ENCODE results near the gene AOX1. TPM values are rescaled to one million over a fixed set of nuclear protein-coding genes. Genes with fewer than 3 reads are reported as not detected.
A peak's percentile ranks its signal among the peaks of the same experiment; 100 is the strongest.
"Not testable (repeated sequence)": the region's sequence is repeated elsewhere in the genome, so short reads cannot be mapped to it uniquely, and the experiment has no call there.

Gene AOX1
- 1 to 10 TPM; 2.1 to 2.8 (median 2.3) TPM for polyA plus RNA-seq (ENCODE audit: insufficient read length in 3 of 3)
- long read RNA-seq, donor 1, full-length matches to known transcripts: 1 of 1 reads
- long read RNA-seq, donor 1, partial matches to known transcripts: 0 of 1 reads
- long read RNA-seq, donor 1, other reads (novel, unspliced or antisense): 0 of 1 reads
- long read RNA-seq, donor 2: 0 reads
- long read RNA-seq, donor 3: 0 reads
- long read RNA-seq, donor 4: 0 reads
- long read RNA-seq, donor 5: 0 reads
- long read RNA-seq, donor 6: 0 reads
- long read RNA-seq, donor 7: 0 reads
- long read RNA-seq, donor 8, full-length matches to known transcripts: 1 of 1 reads
- long read RNA-seq, donor 8, partial matches to known transcripts: 0 of 1 reads
- long read RNA-seq, donor 8, other reads (novel, unspliced or antisense): 0 of 1 reads
- long read RNA-seq, donor 9: 0 reads
- long read RNA-seq, donor 10: 0 reads
- long read RNA-seq, donor 11: 0 reads
- long read RNA-seq, donor 12: 0 reads
- long read RNA-seq, donor 13, full-length matches to known transcripts: 1 of 1 reads
- long read RNA-seq, donor 13, partial matches to known transcripts: 0 of 1 reads
- long read RNA-seq, donor 13, other reads (novel, unspliced or antisense): 0 of 1 reads
- long read RNA-seq, donor 14: 0 reads
- long read RNA-seq, donor 15: 0 reads
- long read RNA-seq, donor 16: 0 reads

DNA sequence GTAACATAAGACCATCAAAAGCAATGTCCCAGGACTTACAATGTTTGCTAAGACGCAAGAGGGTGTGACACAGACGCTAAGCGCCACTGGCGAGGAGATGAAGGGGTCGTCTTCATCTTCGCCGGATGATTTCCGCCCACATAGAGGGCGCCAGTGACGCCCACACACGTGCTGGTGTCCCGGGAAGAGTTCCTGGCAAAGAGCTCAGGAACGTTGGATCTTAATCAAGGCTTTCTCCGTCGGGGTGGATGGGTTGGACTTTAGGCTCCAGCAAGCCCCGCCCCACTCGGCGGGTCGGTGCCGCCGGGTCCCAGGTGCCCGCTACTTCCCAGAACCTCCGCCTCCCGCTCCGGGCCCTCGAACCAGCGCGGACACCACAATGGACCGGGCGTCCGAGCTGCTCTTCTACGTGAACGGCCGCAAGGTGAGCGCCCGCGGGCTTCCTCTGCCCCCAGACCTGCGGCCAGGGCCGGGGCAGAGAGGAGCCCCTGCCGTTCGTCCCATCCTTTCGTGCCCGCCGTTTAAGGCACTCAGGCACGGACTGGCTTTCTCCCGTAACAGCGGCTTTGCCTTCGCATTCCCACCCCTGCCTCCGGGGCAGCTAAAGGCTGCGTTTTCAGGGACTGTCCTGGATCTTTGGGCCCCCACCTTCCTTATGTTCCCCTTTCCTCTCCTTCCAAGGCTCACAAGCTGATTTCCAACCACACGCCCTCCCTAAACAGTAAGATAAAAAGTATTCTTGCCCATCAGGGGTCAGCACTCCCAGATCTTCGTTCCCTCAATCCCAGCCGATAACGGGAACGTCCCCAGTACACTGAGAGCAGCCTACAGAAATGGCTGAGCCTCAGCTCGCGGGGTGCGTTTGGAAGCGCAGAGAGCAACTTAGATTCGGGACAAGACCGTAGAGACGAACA, at the start of gene AOX1:
TSS of gene AOX1 (plus strand) at position 285 of the 914 bp plus-strand sequence. CDS start at position 380, 95 bp downstream.
- peak; percentile 51 for DNase-seq

DNA sequence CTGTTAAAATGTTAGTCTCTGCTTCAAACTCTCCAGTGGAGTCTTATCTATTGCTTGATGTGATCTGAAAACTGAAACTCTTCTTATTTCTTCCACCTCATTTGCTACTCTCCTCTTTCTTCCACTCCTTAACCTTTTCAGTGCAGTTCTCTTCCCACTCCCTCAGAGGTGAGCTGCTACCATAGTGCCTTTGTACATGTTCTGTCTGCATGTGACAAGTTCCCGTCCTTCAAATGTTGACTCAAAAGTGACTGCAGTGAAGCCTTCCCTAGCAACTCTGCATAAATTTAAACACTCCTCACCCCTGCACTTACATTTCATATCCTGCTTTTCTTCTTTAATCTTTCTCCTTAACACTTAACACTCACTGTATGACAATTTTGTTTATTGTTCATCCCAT, 47.7 kb upstream of the AOX1 start:
- DNase-seq: no peak

DNA sequence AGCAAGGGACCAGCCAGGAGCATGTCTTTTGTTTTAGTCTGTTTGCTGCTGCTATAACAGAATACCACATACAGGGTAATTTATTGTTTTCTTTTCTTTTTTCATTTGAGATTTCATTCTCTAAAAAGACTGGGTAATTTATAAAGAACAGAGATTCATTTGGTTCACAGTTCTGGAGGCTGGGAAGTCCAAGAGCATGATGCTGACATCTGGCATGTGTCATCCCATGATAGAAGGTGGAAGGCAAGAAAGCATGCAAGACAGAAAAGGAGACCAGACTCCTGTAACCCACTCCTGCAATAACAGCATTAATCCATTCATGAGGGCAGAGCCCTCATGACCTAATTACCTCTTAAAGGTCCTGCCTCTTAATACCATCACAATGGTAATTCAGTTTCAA, 45.0 kb upstream of the AOX1 start:
- DNase-seq: no peak

DNA sequence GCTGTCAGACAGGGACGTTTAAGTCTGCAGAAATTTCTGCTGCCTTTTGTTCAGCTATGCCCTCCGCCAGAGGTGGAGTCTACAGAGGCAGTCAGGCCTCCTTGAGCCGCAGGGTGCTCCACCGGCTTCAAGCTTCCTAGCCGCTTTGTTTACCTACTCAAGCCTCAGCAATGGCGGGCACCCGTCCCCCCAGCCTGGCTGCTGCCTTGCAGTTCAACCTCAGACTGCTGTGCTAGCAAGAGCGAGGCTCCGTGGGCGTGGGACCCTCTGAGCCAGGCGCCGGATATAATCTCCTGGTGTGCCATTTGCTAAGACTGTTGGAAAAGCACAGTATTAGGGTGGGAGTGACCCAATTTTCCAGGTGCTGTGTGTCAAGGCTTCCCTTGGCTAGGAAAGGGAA, 19.2 kb upstream of the AOX1 start:
- not testable (repeated sequence) for DNase-seq

DNA sequence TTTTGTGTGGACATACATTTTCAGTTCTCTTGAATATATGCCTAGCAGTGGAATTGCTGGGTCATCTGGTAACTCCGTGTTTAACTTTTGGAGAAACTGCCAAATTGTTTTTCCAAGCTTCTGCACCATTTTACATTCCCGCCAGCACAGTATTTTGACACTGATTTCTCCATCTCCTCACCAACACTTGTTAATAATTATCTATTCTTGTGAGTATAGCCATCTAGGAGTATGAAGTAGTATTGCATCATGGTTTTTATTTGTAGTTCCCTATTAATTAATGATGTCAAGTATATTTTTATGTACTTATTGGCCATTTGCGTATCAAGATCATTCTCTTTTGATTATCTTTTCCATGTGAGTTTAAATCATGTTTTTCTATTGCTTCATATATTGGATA, 17.9 kb upstream of the AOX1 start:
- no peak for DNase-seq

DNA sequence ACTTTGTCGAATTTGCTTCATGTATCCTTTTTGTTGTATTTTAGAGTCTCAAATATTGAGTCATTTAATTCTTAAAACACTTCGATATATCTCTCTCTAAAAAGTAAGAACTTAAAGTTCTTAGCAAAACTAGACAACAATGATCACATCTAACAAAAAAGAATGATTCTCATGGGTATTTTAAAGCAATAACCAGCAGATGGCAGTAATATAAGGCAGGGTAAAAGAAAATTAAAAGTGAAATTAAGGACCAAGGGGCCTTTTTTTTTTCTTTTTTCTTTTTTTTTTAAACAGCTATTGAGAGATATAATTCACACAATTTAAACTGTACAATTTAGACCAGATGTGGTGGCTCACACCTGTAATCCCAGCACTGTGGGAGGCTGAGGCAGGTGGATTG, 9.9 kb upstream of the AOX1 start:
- no peak for DNase-seq

DNA sequence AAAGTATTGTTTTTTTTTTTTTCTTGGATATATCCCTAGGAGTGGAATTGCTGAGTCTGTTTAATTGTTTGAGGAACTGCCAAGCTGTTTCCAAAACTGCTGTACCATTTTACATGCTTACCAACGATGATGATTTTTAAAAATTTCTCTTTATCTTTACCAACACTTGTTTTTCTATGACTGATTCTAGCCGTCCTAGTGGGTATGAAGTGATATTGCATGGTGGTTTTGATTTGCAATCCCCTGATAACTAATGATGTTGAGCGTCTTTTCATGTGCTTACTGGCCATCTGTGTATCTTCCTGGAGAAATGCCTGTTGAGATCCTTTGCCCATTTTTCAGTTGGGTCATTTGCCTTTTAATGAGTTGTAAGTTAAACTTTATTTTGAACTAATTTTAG, 8.8 kb upstream of the AOX1 start:
- no peak for DNase-seq

DNA sequence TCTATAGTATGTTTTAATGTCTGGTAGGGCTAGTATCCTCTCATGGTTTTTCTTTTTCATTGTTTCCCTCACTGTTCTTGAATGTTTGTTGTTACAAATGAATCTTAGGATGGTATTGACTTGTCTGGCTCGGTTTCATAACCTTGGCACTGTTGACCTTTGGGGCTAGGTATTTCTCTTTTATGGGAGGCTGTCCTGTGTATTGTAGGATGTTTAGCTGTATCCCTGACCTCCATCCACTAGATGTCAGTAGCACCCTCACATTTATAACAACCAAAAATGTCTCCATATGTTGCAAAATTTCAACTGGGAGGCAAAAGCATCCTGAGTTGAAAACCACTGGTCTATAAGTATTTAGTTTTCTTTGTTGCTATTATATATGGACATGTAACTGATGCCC, 7.0 kb upstream of the AOX1 start:
- no peak for DNase-seq

DNA sequence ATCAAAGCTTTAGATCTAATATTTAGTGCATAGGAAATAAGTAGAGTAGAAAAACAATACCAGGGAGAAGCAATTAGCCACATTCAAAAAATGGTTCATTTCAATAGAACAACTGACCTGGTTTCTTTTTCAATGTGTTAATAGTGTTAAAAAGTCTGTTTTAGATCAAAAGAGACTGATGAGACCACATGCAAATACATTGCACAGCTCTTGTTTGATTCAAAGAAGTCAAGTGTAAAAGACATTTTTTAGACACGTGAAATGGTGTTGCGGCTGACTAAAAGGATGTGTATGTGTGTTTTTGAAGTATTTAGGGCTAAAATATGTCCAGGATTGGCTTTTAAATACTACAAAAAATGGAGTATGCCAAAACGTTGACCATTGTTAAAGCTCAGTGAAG, 1.2 kb upstream of the AOX1 start:
- no peak for DNase-seq

DNA sequence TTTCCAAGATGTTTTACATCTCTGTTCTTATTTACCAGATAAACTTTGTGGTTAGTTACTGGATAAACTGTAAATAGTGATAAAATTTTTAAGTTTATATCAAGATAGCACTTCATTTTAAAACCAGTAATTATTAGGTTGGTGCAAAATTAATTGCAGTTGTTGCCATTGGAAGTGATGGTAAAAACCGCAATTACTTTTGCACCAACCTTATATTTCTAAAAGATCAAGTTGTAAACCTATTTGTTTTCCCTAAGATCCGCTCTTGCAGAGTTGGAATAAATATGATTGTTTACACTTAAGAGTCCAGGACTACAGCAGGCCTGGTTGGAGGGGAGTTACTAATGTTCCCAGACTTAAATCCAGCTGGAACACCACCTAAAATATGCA, 479 bp upstream of the AOX1 start:
- DNase-seq: no peak

DNA sequence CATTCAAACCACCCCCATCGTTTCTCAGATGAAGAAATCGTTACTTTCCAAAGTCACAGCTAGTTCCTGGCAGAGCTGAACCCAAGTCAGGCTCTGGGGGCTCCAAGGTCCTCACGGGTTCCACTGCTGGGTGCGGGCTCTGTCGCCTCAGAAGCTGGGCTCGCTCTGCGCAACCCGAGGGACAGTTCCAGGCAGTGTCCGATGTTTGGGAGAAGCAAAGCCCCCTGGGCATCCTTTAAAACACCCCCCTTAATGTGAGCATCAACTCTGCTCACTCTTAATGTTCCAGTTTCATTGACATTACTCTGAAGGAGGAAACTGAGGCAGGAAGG, 796 bp downstream of the AOX1 start:
- DNase-seq: no peak

DNA sequence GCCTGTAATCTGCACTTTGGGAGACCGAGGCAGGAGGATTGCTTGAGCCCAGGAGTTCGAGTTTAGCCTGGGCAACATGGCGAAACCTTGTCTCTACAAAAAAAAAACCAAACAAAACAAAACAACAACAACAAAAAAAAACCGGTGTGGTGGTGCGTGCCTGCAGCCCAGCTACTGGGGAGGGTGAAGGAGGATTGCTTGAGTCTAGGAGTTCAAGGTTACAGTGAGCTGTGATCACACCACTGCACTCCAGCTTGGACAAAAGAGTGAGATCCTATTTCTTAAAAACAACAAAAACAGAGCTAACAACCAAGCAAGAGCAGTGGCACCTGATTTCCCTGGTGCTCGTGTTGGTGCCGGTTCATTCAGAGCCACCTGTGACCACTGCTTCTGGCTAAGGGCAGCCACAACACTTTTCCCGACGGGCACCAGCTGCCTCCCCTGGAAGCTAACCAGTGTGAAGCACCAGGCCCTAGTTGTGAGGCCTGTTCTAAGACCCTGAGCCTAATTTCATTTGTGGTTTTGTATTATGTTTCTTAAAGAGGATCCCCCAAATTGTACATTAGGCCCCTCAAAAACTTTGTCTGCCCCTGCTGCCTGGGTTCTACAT, 1.3 kb downstream of the AOX1 start:
- DNase-seq: no peak

DNA sequence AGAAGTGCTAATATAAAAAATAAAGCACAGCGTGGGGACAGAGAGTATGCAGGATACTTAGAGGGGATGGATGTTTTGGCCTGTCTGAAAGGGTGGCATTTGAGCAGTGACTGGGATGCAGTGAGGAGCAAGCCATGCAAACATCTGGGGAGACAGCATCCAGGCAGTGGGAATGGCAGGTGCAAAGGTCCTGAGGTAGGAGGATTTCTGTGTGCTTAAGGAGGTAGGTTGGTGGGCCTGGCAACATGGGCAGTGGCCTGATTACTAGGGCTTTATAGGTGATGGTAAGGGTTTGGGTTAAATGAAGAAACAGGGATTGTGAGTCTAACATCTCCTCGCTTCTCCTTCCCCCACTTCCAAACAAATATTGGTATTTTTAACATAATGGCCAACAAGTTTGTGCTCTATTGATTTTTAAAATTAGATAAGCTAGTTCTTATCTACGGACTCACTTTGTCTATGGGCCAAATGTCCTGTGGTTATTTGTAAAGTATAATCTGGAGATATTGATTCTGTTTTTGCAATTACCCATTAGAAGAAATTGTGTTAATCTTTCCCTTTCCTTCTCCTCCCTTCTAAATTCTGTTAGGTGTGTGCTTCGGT, 2.4 kb downstream of the AOX1 start:
- DNase-seq: no peak

DNA sequence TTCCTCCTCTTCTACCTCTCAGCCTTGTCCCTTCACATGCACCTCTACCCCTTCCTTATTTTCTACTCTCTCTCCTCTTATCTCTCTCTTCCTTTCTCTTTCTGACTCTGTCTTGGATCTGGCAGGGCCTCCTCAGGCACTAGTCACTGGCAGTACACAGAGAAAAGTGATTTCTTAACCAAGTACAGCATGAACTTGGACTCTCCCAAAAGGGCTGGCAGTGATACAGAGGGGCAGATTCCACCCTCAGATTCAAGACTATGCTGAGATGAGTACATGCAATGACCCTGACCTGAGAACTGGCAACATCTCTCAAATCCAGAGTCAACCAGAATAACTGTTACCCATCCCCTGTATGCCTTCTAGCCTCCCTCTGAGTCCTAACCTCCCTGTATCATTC, 4.3 kb downstream of the AOX1 start:
- DNase-seq: no peak

DNA sequence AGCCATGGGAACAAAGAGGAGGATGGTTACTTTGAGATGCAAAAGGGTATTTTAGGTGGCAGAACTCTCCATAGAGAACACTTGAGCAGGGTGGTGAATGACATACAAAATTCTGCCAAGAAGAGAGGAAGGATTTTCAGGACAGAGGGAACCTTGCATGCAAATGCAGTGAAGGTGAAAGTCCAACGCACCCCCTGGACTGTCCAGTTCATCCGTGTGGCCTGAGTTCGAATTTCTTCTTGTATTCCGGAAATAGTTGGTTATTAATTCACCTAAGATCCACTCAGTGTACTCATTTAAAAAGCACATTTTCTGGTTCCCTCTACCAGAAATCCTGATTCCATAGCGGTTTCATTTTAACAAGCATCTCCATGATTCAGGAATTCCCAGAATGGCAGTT, 5.5 kb downstream of the AOX1 start:
- no peak for DNase-seq

DNA sequence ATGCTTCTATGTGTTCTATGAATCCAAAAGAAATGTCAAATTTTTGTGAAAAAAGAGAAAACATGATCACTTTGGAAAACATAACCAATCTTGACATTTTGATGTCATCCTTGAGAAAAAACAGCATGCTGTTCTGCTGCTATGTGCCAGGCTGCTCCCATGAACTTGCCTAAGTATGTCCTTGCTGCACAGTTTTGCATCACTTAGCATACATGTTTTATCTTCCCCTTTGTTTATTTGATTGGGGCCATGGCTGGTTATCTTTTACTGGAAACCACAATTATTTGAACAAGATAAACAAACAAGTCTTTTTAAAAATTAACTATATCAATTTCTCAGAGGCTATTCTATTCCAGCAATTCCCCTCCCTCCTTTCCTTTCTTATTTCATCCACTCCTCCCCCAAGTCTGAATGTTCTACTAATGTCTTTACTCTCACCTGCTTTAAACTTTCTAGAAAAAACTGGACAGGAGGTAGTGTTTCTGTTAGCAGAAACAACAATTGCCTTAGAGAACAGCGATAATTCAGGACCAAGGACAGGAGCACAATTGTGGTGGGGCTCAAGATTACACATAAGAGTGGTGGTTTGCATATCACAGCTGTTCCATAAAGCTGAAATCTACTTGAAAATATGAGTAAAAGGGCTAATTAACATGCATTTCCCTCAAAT, 6.7 kb downstream of the AOX1 start:
- peak; percentile 46 for DNase-seq

DNA sequence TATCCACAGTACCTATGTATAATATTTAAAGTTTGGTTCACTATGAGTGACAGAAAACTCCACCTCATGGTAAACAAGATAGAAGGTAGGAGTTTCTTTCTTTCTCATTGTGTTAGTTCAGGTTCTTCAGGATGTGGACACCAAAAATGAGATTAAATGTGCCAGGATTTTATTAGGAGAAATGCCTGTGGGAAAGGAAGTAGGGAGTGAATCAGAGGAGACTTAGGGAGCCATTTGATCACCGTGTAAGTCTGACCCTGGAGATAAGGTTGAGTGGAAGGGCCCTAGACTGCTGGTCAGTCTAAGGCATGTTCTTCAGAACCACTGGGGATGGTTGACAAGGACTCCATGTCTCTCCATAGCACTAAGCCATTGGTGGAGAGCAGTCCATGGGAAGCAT, 8.1 kb downstream of the AOX1 start:
- DNase-seq: no peak

DNA sequence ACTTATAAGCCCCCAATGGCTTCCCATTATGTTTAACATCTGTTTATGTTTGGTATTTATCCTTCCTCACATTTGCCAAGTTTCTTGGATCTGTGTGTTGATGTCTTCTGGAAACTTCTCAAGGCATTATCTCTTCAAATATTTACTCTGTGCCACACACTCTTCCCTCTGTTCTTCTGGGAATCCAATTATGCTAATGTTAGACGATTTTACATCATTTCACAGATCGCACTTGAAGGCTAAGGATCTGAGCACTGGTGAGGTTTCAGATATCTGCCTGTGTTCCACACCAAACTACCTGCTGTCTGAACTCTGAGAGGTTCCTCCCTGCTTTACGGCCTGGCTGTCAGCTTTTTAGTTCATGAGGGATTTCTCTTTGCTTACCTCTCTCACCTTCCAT, 10.1 kb downstream of the AOX1 start:
- DNase-seq: no peak

DNA sequence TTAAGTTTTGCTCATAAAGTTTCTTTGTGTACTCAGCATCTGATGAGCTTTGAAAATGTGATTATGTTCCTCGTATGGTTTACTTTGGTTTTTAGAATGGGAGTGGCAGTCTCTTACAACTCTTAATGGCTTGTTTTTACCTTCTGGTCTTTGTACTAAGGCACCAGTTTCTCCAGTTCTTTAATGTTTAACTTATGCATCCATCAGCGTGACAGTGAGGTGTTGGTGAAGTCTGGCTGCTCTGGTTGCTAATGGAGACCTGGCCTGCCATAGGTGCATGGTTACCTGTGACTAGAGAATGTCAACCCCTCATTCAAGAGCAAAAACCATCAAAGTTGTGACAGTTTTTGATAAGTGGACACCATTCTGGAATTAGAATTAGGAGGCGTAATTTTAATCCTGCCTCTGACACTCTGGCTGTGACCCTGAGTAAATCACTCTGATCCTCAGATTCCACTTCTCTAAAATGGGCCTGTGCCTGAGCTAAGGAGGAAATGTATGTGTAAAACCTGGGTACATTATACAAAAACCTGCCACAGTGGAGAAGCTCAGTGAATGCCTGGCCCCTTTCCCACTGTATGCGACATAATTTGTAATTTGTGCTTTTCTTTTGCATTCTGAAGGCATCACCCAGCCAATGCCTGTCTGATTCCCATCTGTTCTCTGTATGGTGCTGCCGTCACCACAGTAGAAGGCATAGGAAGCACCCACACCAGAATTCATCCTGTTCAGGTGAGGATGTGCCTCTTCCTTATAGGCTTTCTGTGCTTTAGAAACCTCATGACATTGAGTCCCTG, 11.2 kb downstream of the AOX1 start:
- peak; percentile 10 for DNase-seq

DNA sequence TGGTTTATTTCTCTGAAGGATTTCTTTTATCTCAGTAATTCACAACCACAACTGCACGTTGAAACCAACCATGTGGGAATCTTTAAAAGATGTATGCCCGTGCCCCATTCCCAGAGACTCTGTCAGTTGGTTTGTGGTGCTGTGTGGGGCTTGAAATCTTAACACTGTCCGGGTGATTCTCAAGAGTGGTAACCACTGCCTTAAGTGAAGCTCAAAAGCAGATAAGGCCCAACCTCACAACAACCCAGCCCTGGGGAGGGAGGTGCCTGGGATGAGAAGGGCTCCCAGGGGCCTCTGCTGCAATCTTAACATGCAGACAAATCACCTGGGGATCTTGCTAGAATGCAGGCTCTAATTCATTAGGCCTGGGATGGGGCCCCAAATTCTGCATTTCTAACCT, 13.4 kb downstream of the AOX1 start:
- DNase-seq: no peak
